Measurements from ENCODE around the gene SOWAHA.
A peak's percentile ranks its signal among the peaks of the same experiment; 100 is the strongest.

The SOWAHA gene

DNA sequence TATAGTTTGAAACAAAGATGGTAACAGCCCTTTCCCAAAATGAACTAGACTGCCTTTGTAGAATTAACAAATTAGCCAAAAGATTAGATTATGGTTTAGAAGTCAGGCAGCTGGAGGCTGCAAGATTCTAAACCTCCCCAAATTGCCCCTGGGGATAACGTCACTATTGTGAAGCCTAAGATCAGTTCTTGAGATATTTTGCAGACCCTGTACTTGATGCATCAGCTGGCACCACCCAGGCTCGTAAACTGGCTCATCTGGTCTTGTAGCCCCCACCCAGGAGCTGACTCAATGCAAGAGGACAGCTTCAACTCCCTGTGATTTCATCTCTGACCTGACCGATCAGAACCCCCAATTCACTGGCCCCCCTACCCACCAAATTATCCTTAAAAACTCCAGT lies 4.2 kb upstream of the SOWAHA start:
- no peak for DNase-seq (ENCODE audit: low read depth)

DNA sequence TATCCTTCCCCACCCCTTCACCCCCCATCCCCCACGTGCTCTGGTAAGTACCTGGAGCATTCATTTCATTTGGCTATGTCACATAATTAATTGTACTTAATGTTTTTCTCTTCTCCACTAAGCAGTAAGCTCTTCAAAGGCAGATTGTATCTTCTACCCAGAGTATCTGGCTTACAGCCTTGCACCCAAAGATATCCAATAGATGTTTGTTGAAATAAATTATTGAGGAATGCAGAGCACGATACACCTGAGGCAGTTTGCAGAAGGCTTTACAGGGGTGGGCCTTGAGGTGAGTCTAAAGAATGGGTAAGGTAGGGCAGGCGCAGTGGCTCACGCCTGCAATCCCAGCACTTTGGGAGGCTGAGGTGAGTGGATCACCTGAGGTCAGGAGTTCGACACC lies 2.5 kb upstream of the SOWAHA start:
- DNase-seq (ENCODE audit: low read depth) = no peak

DNA sequence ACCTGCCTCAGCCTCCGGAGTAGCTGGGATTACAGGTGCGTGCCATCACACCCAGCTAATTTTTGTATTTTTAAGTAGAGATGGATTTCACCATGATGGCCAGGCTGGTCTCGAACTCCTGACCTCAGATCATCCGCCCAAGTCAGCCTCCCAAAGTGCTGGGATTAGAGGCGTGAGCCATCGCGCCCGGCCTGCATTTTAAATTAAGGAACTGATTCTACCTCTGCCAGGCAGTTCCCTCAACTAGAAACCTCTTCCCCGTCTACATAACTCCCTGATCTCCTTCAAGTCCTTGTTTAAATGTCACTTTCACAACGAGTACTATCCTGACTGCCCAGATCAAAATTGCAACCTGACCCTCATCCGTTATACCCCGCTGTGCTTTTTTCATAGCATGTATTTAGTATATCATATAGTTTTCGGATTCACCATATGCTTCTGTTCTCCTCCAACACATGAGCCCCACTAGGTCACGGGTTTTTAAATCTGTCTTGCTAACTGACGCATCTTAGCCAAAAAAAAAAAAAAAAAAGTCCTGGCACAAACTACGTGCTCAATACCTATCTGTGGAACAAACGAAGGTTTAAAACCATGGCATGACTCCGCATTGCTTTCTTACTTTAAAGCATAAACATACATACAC lies 858 bp upstream of the SOWAHA start:
- DNase-seq (ENCODE audit: low read depth) = no peak

DNA sequence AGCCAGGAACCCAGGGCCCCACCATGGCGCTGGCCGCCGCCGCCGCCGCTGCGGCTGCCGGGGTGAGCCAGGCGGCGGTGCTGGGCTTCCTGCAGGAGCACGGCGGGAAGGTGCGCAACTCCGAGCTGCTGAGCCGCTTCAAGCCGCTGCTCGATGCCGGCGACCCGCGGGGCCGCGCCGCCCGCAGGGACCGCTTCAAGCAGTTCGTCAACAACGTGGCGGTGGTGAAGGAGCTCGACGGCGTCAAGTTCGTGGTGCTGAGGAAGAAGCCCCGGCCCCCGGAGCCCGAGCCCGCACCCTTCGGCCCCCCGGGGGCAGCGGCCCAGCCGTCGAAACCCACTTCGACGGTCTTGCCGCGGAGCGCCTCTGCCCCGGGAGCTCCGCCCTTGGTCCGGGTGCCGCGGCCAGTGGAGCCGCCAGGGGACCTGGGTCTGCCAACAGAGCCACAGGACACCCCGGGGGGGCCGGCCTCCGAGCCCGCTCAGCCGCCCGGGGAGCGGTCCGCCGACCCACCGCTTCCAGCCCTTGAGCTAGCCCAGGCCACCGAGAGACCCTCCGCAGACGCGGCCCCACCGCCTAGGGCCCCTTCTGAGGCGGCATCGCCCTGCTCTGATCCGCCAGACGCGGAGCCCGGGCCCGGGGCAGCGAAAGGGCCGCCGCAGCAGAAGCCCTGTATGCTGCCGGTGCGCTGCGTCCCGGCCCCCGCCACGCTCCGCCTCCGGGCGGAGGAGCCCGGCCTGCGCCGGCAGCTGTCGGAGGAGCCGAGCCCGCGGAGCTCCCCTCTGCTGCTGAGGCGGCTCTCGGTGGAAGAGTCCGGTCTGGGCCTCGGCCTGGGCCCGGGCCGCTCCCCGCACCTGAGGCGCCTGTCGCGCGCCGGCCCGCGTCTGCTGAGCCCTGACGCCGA lies 749 bp downstream of the SOWAHA start:
- DNase-seq (ENCODE audit: low read depth) = no peak

DNA sequence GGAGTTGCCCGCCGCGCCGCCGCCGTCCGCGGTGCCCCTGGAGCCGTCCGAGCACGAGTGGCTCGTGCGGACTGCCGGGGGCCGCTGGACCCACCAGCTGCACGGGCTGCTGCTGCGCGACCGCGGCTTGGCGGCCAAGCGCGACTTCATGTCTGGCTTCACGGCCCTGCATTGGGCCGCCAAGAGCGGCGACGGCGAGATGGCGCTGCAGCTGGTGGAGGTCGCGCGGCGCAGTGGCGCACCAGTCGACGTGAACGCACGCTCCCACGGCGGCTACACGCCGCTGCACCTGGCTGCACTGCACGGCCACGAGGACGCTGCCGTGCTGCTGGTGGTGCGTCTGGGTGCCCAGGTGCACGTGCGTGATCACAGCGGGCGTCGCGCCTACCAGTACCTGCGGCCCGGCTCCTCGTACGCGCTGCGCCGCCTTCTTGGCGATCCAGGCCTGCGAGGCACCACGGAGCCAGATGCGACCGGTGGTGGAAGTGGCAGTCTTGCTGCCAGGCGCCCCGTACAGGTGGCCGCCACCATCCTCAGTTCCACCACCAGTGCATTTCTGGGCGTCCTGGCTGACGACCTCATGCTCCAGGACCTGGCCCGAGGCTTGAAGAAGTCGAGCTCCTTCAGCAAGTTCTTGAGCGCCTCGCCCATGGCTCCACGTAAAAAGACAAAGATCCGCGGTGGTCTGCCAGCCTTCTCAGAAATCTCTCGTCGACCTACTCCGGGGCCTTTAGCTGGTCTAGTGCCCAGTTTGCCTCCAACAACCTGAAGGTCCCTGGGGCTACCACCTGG lies 1.6 kb downstream of the SOWAHA start:
- DNase-seq (ENCODE audit: low read depth) = no peak

DNA sequence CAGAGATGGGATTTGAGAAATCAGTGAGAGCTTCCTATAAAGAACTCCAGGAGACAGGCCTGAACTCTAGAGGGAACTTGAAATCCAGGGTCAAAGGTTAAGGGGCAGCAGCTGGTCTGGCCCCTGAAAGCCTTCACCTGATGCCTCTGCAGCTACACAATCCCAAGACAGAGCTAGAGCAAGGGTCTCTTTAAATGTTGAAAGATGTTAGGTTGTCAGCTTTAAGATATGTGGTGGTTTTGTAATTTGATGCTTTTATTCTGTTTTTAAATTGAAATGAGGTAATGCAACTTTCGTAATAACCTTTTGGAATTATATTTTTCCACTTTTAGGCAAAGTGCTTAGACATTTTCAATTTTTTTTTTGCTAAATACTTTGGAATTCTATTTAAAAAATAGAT lies 2.4 kb downstream of the SOWAHA start:
- no peak for DNase-seq (ENCODE audit: low read depth)

DNA sequence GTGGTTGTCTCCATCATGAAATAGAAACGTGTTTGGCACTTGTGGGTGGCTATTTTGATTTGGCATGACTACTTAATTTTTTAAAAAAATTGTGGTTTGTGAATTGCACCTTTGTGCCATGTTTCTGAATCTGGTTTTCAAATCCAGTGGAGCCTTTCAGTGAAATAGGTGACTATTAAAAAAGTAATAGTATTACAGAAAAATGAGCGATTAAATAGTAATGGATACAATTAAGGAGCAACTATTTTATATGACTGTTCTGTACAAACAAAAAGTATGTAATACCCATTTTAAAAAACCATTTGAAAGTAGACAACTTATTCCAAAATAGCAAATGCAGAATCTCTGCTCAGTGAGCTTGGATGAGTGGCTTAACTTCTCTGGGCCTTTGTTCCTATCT lies 3.0 kb downstream of the SOWAHA start:
- no peak for DNase-seq (ENCODE audit: low read depth)

DNA sequence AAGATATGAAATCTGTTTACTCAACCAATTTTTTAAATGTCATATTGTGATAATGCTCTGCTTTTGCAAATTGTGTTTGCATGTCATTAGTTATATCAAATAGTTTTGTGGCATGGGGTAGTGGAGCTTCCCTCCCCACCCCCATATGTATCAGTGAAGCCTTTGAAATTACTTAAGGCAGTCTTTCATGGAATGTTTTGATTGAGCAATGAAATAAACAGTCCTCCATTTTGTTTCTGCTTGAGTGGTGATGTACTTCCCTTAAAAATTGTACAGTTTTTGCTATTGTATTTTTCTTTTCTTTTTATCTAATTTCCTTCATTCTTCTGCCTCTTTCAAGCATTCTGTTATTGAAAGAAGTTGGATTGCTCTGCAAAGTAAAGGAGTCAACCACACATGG lies 3.5 kb downstream of the SOWAHA start:
- DNase-seq (ENCODE audit: low read depth) = no peak

DNA sequence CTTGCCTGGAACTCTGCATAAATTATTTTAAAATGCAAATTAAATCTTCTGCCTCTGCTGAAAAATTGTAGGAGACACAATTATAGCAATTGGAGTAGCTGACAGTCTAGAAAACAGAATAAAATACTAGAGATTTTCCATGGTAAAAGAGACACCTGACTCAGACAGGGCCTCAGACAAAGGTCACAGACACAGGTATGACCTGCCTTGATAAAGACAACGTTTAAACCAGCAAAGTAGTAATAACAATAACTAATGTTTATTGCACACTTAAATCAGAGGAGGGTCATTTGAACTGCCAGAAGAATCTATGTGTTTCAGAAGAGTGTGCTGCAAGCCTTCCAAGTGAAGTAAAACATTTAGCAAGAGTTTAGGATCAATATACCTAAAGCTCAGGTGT lies 3.9 kb downstream of the SOWAHA start:
- DNase-seq (ENCODE audit: low read depth) = no peak

DNA sequence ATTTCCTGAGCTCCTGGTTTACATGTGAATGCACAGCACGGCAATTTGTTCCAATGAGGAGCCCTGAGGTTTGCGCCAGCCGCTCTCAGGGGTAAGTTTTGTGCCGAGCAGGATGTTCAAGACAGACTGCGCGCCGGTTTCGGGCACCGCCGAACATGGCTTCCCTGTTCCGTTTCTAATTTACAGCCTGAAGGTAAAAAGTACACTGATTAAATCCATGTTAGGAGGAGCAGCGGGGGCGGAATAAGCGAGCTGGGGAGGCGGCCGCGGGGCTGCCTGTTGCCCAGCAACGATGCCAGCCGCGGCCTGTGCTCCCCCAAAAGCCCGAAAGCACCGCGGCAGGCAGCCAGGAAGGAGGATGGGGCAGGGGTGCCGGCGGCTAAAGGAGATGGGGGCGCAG lies 6.4 kb downstream of the SOWAHA start:
- no peak for DNase-seq (ENCODE audit: low read depth)

DNA sequence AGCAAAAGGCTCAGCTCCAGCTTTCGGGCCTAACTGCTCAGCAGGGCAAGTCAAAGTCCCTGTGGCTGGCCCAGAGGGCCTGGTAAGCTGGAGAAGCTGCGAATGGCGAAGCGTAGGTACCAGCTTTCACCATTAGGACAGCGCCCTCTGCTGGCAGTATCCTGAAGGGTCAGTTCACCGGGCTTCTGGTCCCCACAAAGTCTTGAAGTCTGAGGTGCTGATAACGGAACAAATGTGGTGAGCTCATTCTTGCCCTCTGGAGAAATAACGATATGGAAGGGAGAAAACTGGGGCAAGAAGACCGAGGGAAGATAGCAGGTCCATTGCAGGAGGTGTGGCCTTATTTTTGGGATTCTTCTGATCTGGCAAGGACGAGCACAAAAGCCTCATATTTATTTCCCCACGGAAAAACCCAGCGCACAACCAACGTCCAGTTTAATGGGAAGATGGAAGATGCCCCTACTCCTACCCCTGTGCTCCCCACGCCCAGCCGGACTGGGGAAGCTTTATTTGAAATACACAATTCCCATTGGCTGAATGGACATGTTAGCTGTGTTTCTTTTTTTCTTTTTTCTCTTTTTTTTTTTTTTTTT lies 7.2 kb downstream of the SOWAHA start:
- DNase-seq (ENCODE audit: low read depth) = peak; percentile 62

DNA sequence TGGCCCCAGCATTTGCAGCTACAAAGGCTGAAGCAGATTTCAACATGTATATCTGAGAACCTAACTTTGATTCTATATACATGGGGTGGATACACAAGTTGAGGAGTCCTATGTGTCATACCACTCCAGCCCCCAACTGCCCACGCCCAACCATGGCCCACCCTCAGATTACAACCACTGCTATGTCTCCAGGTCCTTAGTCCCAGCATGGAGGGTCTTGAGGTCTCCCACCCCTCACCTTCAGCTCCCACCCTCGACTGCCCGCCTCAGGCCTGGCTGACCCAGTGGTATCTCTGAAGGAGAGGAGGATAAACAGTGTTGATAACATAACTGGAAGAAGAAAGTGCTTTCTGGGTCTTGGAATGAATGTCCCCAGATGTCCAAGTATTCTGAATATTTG lies 8.2 kb downstream of the SOWAHA start:
- no peak for DNase-seq (ENCODE audit: low read depth)

DNA sequence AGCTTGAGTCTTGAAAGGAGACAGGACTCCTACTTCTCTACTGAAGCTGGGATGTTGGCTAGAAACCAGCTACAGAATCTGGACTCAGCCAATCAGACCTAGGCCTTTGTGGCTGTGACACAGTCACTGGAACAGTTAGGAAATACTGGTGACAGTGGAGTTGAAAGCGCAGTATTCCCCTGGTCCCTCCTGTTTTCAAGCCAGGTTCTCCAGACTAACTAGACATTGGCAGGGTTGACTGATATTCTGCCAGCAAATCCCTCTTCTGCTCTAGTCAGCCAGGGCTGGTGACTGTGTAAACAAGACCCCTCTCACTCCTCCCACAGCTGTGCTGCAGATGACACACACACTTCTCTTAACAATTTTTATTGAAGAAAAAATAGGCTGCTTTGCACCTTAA lies 8.7 kb downstream of the SOWAHA start:
- DNase-seq (ENCODE audit: low read depth) = no peak

DNA sequence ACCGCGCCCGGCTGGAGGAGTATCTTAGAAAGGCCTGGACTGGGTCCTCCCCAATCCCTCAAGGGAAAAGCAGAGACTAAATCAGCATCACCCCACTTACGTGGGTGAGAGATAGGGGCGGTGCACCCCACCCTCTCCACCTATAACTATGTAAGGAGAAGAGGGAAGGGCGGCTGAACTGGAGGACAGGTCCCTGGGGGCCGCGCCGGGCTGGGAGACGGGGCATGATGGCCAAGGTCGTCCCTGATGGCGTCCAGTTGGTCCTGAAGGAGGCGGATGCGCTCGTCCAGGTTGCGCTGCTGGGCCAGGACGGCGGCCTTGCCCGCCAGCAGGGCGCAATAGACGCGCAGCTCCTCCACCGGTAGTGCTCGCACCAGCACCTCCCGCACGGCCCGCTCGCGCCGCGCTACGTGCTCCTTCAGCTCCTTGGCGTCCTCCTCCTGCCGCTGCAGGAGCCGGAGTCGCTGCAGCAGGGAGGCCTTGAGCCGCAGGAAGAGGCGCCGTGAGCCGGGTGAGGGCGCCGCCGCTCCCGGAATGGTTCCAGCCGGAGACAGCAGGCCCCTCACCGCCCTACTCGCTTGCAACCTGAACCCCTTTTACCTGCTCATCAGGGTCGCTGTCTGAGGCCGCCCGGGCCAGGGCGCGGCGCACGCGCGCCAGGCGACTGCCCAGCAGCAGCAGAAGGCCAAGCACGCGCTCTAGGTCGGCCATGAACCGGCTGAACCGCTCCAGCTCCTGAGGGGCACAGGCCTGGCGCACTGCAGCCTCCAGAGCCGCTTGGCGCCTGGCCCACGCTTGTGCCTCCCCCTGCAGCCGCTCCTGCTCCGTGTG lies 9.8 kb downstream of the SOWAHA start:
- DNase-seq (ENCODE audit: low read depth) = no peak

DNA sequence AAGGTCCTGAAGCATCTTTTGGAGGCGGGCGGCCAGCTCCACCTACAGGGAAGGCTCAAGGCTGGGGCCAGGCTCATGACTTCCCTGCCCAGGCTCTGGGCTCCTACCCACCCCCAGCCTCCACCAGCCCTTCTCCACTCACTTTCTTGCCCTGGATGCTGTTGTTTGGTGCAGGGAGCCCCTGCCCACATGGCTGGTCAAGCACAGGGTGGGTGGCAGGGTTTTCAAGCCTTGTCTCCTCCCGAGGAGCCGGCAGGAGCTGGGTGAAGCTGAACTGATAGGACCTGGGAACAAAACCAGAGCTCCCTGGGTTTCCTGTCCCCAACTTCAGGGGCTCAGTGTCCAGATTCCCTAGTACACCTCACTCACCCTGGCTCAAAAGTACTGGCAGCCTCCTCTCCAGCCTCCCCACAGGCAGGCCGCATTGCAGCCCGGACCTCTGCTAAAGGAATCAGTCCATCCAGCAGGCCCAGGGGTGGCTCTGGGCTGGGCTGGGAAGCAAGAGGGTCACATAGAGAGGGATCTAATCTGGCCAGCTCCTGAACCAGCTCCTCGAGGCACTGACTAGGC lies 10.5 kb downstream of the SOWAHA start:
- no peak for DNase-seq (ENCODE audit: low read depth)

DNA sequence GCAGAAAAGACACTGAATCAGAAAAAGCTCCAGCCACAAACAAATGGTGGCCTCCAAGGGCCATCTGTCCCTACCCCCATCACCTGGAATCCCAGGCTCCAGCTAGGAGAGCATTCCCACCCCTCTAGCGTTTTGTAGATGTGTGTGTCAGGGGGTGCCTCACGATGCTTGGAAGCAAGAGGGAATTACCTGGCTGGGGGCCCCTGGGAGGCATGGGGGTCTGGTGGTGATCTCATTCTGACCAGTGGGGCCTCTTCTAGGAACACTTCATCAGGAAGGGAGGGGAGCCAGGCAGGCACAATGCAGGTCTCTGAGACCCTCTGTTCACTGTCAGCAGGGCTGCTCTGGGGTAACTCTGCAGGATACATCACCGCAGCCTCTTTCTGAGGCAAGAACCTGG lies 11.3 kb downstream of the SOWAHA start:
- no peak for DNase-seq (ENCODE audit: low read depth)

DNA sequence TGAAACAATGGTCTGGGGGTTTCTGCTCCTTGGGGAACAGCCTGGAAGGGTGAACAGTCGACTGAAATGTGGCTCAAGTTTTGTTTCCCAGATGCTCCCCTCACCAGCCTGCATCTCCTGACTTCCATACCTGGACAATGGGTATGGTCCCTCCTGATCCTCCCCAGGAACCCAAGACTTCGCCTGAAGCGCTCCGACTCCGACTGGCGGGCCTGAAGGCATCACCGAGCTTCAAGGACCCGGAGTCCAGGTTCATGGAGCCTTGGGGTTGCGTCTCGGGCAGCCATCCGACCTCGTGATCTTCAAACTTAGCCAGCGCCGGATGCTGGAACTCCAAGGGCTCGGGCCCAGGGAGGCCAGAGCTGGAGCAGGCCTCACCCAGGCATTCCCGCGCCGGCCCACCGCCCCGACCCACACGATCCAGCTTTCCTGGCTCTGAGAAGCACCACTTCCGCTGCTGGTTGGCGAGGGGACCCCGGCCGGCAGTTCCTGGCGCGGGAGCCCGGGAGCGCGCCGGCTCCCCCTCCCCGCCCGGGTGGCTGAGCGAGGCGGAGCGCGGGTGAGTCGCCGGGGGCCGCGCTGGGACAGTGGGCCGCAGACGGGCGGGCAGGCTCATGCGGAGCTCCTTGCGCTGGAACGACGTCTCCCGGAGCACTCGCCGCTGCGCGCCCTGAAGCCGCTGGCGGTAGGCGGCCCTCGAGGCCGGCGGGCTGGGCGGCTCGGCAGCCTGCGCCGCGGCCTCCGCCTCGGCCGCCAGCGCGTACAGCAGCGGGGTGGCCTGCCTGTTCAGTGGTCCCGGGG lies 12.1 kb downstream of the SOWAHA start:
- no peak for DNase-seq (ENCODE audit: low read depth)

DNA sequence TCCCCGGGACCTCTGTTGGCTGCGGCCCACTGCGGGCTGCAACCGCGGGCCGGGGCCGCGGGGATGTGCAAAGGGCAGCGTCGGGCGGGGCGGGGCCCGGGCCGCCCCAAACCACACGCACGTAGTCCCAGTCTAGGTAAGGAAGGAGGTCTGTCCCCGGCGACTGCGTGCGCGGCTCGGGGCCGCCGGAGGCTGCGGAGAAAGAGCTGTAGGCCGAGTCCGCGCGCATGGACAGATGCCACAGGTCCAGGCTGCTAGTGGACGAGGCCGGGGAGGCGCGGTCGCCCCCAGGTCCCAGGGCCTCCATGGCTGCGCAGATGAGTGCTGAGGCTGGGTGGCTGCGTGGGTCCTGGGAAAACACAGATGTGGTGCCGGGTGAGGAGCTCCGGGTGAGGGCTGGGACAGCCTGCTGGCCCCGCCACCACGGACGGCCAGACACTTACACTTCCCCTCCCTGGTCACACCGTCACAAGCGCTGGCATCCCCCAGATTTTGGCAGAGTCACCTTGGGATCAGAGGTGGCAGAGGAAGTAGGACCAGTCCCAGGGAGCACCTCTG lies 12.8 kb downstream of the SOWAHA start:
- DNase-seq (ENCODE audit: low read depth) = no peak

DNA sequence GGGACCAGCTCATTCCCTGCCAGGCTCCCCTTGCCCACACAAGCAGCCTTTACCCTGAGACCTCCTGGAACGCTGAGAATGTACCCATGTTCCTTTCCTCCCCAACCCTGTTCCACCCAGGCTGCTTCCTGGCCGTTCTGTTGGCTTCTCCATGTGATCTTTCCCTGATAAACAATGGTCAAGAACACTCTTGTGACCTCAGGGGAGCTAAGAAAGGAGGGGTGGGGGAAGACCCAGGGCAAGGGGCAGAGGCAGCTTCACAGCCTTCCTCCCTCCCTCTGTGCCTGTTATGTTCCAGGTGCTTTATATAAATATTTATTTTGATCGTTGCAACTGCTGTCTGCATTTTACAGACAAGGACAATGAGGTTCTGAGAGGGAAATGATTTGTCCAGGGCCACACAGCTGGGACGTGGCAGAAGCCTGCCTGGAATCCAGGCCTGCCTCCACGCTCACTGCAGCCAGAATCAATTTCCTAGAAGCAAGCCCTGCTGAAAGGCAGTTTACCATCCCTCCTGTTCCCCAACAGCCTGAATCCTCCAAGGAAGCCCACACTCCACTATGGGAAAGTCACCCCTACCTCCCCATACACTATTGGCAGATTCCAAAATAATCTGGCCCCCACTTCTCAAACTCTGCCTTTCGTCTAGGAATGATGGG lies 13.5 kb downstream of the SOWAHA start:
- no peak for DNase-seq (ENCODE audit: low read depth)
